Measurements from ENCODE around the gene RPL29.
A peak's percentile ranks its signal among the peaks of the same experiment; 100 is the strongest.

Gene RPL29

GRCh38 chr3:51954105-51954504, 41.6 kb downstream of the RPL29 start:
- peaks cover 10% of the 10 kb centered on the region for H3K4me1 ChIP-seq (ENCODE audit: control insufficient read depth, insufficient read depth, low read length, unreplicated experiment)
- no peak overlapping the region for H2AFZ ChIP-seq (ENCODE audit: low read length, unreplicated experiment)
- H3K36me3 ChIP-seq (ENCODE audit: insufficient read depth, low read length) = 0 out of 2 replicates have a peak, but pooled peaks cover 1% of the 10 kb centered on the region
- no peaks in the 10 kb centered on the region for H3K27me3 ChIP-seq (ENCODE audit: insufficient read depth, low read length)
- H3K4me3 ChIP-seq (ENCODE audit: low read depth, low read length) = no peak overlapping the region
- no peaks in the 10 kb centered on the region for H3K79me2 ChIP-seq (ENCODE audit: control insufficient read depth, insufficient read depth, low read length, unreplicated experiment)
- no peak overlapping the region for H3K27ac ChIP-seq (ENCODE audit: low read depth, low read length)

- Histone ChIP-seq H3K4me3 (ENCODE audit: low read depth, low read length) (no peak overlapping the region), H3K36me3 (ENCODE audit: insufficient read depth, low read length) (0 out of 2 replicates have a peak, but pooled peaks cover 2% of the 10 kb centered on the region), H2AFZ (ENCODE audit: low read length, unreplicated experiment) (no peak overlapping the region), H3K4me1 (ENCODE audit: control insufficient read depth, insufficient read depth, low read length, unreplicated experiment) (peaks cover 10% of the 10 kb centered on the region), H3K79me2 (ENCODE audit: control insufficient read depth, insufficient read depth, low read length, unreplicated experiment) (no peaks in the 10 kb centered on the region), H3K27me3 (ENCODE audit: insufficient read depth, low read length) (no peaks in the 10 kb centered on the region), H3K27ac (ENCODE audit: low read depth, low read length) (peak overlapping the region; percentile 23; the same call in 1 of the 2 replicates)
Observed at GRCh38 chr3:51953445-51953844, 42.2 kb downstream of the RPL29 start.

- peaks cover 10% of the 10 kb centered on the region for H3K4me1 ChIP-seq (ENCODE audit: control insufficient read depth, insufficient read depth, low read length, unreplicated experiment)
- H3K79me2 ChIP-seq (ENCODE audit: control insufficient read depth, insufficient read depth, low read length, unreplicated experiment) = no peaks in the 10 kb centered on the region
- no peak overlapping the region for H3K27ac ChIP-seq (ENCODE audit: low read depth, low read length)
- H3K36me3 ChIP-seq (ENCODE audit: insufficient read depth, low read length) = 0 out of 2 replicates have a peak, but pooled peaks cover 2% of the 10 kb centered on the region
- no peak overlapping the region for H2AFZ ChIP-seq (ENCODE audit: low read length, unreplicated experiment)
- no peak overlapping the region for H3K4me3 ChIP-seq (ENCODE audit: low read depth, low read length)
- no peaks in the 10 kb centered on the region for H3K27me3 ChIP-seq (ENCODE audit: insufficient read depth, low read length)
Observed at GRCh38 chr3:51950899-51951298, 44.8 kb downstream of the RPL29 start.

GRCh38 chr3:51949121-51949520, 46.6 kb downstream of the RPL29 start:
- H3K4me3 ChIP-seq (ENCODE audit: low read depth, low read length) = no peak overlapping the region
- H3K36me3 ChIP-seq (ENCODE audit: insufficient read depth, low read length) = 0 out of 2 replicates have a peak, but pooled peaks cover 2% of the 10 kb centered on the region
- H3K4me1 ChIP-seq (ENCODE audit: control insufficient read depth, insufficient read depth, low read length, unreplicated experiment) = peaks cover 10% of the 10 kb centered on the region
- H2AFZ ChIP-seq (ENCODE audit: low read length, unreplicated experiment) = no peak overlapping the region
- no peaks in the 10 kb centered on the region for H3K27me3 ChIP-seq (ENCODE audit: insufficient read depth, low read length)
- no peaks in the 10 kb centered on the region for H3K79me2 ChIP-seq (ENCODE audit: control insufficient read depth, insufficient read depth, low read length, unreplicated experiment)
- H3K27ac ChIP-seq (ENCODE audit: low read depth, low read length) = no peak overlapping the region

GRCh38 chr3:51948016-51948580, 47.6 kb downstream of the RPL29 start:
- H3K79me2 ChIP-seq (ENCODE audit: control insufficient read depth, insufficient read depth, low read length, unreplicated experiment) = no peaks in the 10 kb centered on the region
- no peaks in the 10 kb centered on the region for H3K27me3 ChIP-seq (ENCODE audit: insufficient read depth, low read length)
- H3K4me1 ChIP-seq (ENCODE audit: control insufficient read depth, insufficient read depth, low read length, unreplicated experiment) = peaks cover 8% of the 10 kb centered on the region
- 0 out of 2 replicates have a peak, but pooled peaks cover 2% of the 10 kb centered on the region for H3K36me3 ChIP-seq (ENCODE audit: insufficient read depth, low read length)
- no peak overlapping the region for H3K27ac ChIP-seq (ENCODE audit: low read depth, low read length)
- no peak overlapping the region for H2AFZ ChIP-seq (ENCODE audit: low read length, unreplicated experiment)
- no peak overlapping the region for H3K4me3 ChIP-seq (ENCODE audit: low read depth, low read length)

- Histone ChIP-seq H3K4me3 (ENCODE audit: low read depth, low read length) (no peak overlapping the region), H3K27me3 (ENCODE audit: insufficient read depth, low read length) (no peaks in the 10 kb centered on the region), H2AFZ (ENCODE audit: low read length, unreplicated experiment) (no peak overlapping the region), H3K79me2 (ENCODE audit: control insufficient read depth, insufficient read depth, low read length, unreplicated experiment) (no peaks in the 10 kb centered on the region), H3K27ac (ENCODE audit: low read depth, low read length) (no peak overlapping the region), H3K4me1 (ENCODE audit: control insufficient read depth, insufficient read depth, low read length, unreplicated experiment) (peaks cover 11% of the 10 kb centered on the region), H3K36me3 (ENCODE audit: insufficient read depth, low read length) (0 out of 2 replicates have a peak, but pooled peaks cover 2% of the 10 kb centered on the region)
Observed at GRCh38 chr3:51947215-51947900, 48.3 kb downstream of the RPL29 start.

GRCh38 chr3:51946796-51947195, 48.9 kb downstream of the RPL29 start:
- 0 out of 2 replicates have a peak, but pooled peaks cover 2% of the 10 kb centered on the region for H3K36me3 ChIP-seq (ENCODE audit: insufficient read depth, low read length)
- peaks cover 12% of the 10 kb centered on the region for H3K4me1 ChIP-seq (ENCODE audit: control insufficient read depth, insufficient read depth, low read length, unreplicated experiment)
- no peak overlapping the region for H2AFZ ChIP-seq (ENCODE audit: low read length, unreplicated experiment)
- H3K79me2 ChIP-seq (ENCODE audit: control insufficient read depth, insufficient read depth, low read length, unreplicated experiment) = no peaks in the 10 kb centered on the region
- no peak overlapping the region for H3K27ac ChIP-seq (ENCODE audit: low read depth, low read length)
- no peak overlapping the region for H3K4me3 ChIP-seq (ENCODE audit: low read depth, low read length)
- H3K27me3 ChIP-seq (ENCODE audit: insufficient read depth, low read length) = no peaks in the 10 kb centered on the region

GRCh38 chr3:51945926-51946705, 49.6 kb downstream of the RPL29 start:
- Histone ChIP-seq H3K4me1 (ENCODE audit: control insufficient read depth, insufficient read depth, low read length, unreplicated experiment) (peaks cover 12% of the 10 kb centered on the region), H3K27me3 (ENCODE audit: insufficient read depth, low read length) (no peaks in the 10 kb centered on the region), H3K36me3 (ENCODE audit: insufficient read depth, low read length) (0 out of 2 replicates have a peak, but pooled peaks cover 2% of the 10 kb centered on the region), H3K79me2 (ENCODE audit: control insufficient read depth, insufficient read depth, low read length, unreplicated experiment) (peaks cover 4% of the 10 kb centered on the region), H3K27ac (ENCODE audit: low read depth, low read length) (no peak overlapping the region), H2AFZ (ENCODE audit: low read length, unreplicated experiment) (no peak overlapping the region), H3K4me3 (ENCODE audit: low read depth, low read length) (no peak overlapping the region)

GRCh38 chr3:51945031-51945840, 50.5 kb downstream of the RPL29 start:
- Histone ChIP-seq H3K36me3 (ENCODE audit: insufficient read depth, low read length) (0 out of 2 replicates have a peak, but pooled peaks cover 2% of the 10 kb centered on the region), H3K4me1 (ENCODE audit: control insufficient read depth, insufficient read depth, low read length, unreplicated experiment) (peaks cover 12% of the 10 kb centered on the region), H3K27me3 (ENCODE audit: insufficient read depth, low read length) (no peaks in the 10 kb centered on the region), H3K79me2 (ENCODE audit: control insufficient read depth, insufficient read depth, low read length, unreplicated experiment) (peaks cover 13% of the 10 kb centered on the region), H3K4me3 (ENCODE audit: low read depth, low read length) (no peak overlapping the region), H2AFZ (ENCODE audit: low read length, unreplicated experiment) (no peak overlapping the region), H3K27ac (ENCODE audit: low read depth, low read length) (no peak overlapping the region)

DNA sequence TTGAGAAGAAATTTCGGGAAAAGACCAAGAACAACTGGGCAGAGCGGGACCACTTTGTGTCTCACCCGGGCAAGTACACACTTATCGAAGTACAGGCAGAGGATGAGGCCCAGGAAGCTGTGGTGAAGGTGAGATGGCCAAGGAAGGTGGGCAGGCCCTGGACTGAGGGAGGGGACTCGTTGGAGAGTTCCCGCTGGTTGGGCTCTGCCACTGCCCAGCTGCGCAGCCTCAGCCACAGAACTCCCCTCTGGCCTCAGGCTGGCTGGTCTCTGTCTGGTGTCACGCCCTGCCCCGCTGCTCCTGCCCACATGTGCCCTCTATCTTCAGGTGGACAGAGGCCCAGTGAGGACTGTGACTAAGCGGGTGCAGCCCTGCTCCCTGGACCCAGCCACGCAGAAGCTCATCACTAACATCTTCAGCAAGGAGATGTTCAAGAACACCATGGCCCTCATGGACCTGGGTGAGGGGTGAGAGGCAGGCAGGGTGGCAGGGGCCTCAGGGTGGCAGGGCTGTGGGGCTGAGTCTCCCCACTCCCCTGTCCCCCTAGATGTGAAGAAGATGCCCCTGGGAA, 51.2 kb downstream of the RPL29 start:
- H2AFZ ChIP-seq (ENCODE audit: low read length, unreplicated experiment) = no peak overlapping the region
- H3K27me3 ChIP-seq (ENCODE audit: insufficient read depth, low read length) = no peaks in the 10 kb centered on the region
- no peak overlapping the region for H3K27ac ChIP-seq (ENCODE audit: low read depth, low read length)
- peaks cover 12% of the 10 kb centered on the region for H3K4me1 ChIP-seq (ENCODE audit: control insufficient read depth, insufficient read depth, low read length, unreplicated experiment)
- H3K4me3 ChIP-seq (ENCODE audit: low read depth, low read length) = no peak overlapping the region
- H3K79me2 ChIP-seq (ENCODE audit: control insufficient read depth, insufficient read depth, low read length, unreplicated experiment) = peaks cover 15% of the 10 kb centered on the region
- H3K36me3 ChIP-seq (ENCODE audit: insufficient read depth, low read length) = 0 out of 2 replicates have a peak, but pooled peaks cover 2% of the 10 kb centered on the region

Data from ACC112 (cell line).